K562 (cell line): Measurements from ENCODE around the gene TVP23A.
"Not testable (repeated sequence)": the region's sequence is repeated elsewhere in the genome, so short reads cannot be mapped to it uniquely, and the experiment has no call there.

ENCODE experiments used
- CHD2 ChIP-seq: IDR thresholded peaks from 2 replicates; pipeline ENCODE4 v1.6.1; 2011; ENCODE audit warnings: low read depth, low read length
- MAFK ChIP-seq: IDR thresholded peaks from 2 replicates; pipeline ENCODE4 v1.6.1; 2011; ENCODE audit warnings: low read length, improper control_type of control experiment
- RB1 ChIP-seq: fragments of 450-650 bp; IDR thresholded peaks from 2 replicates; pipeline ENCODE4 v1.6.1; 2017; ENCODE audit warnings: low read depth, mild to moderate bottlenecking
- SMARCA4 ChIP-seq: fragments of 450-650 bp; IDR thresholded peaks from 2 replicates; pipeline ENCODE4 v1.6.1; 2016
- TF ChIP-seq, protein P1 (sequence below): fragments of 250-450 bp; sonication (Bioruptor Pico); IDR thresholded peaks from 2 replicates; pipeline ENCODE4 v1.9.0; 2021; ENCODE audit warnings: mild to moderate bottlenecking
- TF ChIP-seq, protein P2 (sequence below): sonication (generic); formaldehyde crosslinking; IDR thresholded peaks from 2 replicates; pipeline ENCODE4 v1.8.0; 2022; ENCODE audit warnings: mild to moderate bottlenecking, missing genetic modification reagents

DNA sequence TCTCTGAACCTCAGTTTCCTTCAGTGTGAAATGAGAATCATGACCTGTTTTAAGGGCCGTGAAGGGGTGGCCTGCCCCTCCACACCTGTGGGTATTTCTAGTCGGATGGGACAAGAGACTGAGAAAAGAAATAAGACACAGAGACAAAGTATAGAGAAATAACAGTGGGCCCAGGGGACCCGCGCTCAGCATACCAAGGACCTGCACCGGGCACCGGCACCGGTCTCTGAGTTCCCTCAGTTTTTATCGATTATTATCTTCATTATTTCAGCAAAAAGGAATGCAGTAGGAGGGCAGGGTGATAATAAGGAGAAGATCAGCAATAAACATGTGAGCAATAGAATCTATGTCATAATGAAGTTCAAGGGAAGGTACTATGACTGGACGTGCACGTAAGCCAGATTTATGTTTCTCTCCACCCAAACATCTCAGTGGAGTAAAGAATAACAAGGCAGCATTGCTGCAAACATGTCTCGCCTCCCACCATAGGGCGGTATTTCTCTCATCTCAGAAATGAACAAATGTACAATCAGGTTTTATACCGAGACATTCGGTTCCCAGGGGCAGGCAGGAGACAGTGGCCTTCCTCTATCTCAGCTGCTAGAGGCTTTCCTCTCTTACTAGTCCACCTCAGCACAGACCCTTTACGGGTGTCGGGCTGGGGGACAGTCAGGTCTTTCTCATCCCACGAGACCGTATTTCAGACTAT, 10.9 kb upstream of the TVP23A start:
- TF ChIP-seq SMARCA4, RB1, MAFK, CHD2: not testable (repeated sequence)
- TF ChIP-seq, protein P1, sequence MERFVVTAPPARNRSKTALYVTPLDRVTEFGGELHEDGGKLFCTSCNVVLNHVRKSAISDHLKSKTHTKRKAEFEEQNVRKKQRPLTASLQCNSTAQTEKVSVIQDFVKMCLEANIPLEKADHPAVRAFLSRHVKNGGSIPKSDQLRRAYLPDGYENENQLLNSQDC, result not testable (repeated sequence)
- TF ChIP-seq, protein P2, sequence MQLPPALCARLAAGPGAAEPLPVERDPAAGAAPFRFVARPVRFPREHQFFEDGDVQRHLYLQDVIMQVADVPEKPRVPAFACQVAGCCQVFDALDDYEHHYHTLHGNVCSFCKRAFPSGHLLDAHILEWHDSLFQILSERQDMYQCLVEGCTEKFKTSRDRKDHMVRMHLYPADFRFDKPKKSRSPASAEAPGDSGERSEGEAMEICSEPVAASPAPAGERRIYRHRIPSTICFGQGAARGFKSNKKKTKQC (CRISPR knock-in tag), result not testable (repeated sequence)
